ENCODE results near the gene HIRIP3. TPM values are rescaled to one million over a fixed set of nuclear protein-coding genes. Genes with fewer than 3 reads are reported as not detected.

Gene HIRIP3
- polyA plus RNA-seq, 2 of the 4 experiments (the other 2 are of a cell fraction) = 11.5 to 16.7 TPM

GRCh38 chr16:29999605-30000004, 4.2 kb upstream of the HIRIP3 start:
- ATAC-seq = no peak
- ChIA-PET POLR2A (no interaction called here), CTCF (interaction anchor here (1.3 to 1.4 kb wide), 2 partner anchors 32 to 192 kb away, joined by 3 read pairs; partner anchors contain the start of gene TLCD3B)
- peaks cover 13% of the 10 kb centered on the region for H3K4me1 ChIP-seq
- no peaks in the 10 kb centered on the region for H3K9me3 ChIP-seq
- no peak for FAIRE-seq
- H3K4me3 ChIP-seq = no peak overlapping the region
- 83% methylated on average over 6 of the region's 6 CpGs for WGBS (ENCODE audit: missing lambda C conversion rate)
- DNase-seq (ENCODE audit: low read depth in 1 of 2, low spot score in 1 of 2) = no peak
- TF ChIP-seq CTCF (IDR thresholded peaks at IDR 0.05) (no peak), MYC (IDR thresholded peaks at IDR 0.05; ENCODE audit: borderline replicate concordance, low read length) (no peak)
- no peak overlapping the region for H3K27ac ChIP-seq
- H3K4me2 ChIP-seq = no peak overlapping the region

DNA sequence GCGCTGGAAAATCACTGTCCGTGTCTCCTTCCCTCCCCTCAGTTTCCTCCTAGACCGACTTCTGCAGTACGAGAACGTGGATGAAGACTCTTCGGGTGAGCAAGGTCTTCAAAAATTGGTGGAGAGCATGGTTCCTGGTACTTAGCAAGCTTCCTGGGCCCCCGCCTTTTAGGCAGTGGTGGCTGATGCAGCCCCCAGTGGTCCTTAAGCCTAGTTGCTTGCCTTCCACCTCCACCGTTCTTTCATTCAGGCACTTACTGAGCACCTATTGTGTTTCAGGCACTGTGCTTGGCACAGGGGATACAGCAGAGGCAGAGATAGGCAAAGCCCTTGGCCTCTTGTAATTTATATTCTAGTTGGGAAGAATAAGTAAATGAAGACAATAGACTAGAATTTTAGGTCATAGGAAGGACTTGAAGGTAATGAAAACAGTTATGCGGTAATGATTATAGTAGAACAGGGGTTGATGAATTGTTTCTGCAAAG, 1.4 kb upstream of the HIRIP3 start:
- WGBS (ENCODE audit: missing lambda C conversion rate) = 39% methylated on average over 9 of the region's 9 CpGs
- Histone ChIP-seq H3K4me1 (peaks cover 14% of the 10 kb centered on the region), H3K4me2 (peak overlapping the region; percentile 94), H3K4me3 (peak overlapping the region; percentile 89), H3K27ac (peak overlapping the region; percentile 94 to 97), H3K9me3 (no peaks in the 10 kb centered on the region)
- TF ChIP-seq CEBPB (IDR thresholded peaks at IDR 0.05) (no peak), JUNB (IDR thresholded peaks at IDR 0.05) (no peak), SREBF2 (IDR thresholded peaks at IDR 0.05) (no peak), KDM5A (IDR thresholded peaks at IDR 0.05) (no peak), PHF8 (IDR thresholded peaks at IDR 0.05; ENCODE audit: borderline replicate concordance, low read depth) (no peak), RARB (CRISPR knock-in tag; IDR thresholded peaks at IDR 0.05) (no peak), CBX8 (IDR thresholded peaks at IDR 0.05) (no peak), JUN (IDR thresholded peaks at IDR 0.05) (no peak), RFX5 (IDR thresholded peaks at IDR 0.05) (no peak), FOSB (CRISPR knock-in tag; IDR thresholded peaks at IDR 0.05) (no peak)
- TF ChIP-seq, protein P1, sequence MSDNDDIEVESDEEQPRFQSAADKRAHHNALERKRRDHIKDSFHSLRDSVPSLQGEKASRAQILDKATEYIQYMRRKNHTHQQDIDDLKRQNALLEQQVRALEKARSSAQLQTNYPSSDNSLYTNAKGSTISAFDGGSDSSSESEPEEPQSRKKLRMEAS (IDR thresholded peaks at IDR 0.05) = no peak
- TF ChIP-seq, protein P2, sequence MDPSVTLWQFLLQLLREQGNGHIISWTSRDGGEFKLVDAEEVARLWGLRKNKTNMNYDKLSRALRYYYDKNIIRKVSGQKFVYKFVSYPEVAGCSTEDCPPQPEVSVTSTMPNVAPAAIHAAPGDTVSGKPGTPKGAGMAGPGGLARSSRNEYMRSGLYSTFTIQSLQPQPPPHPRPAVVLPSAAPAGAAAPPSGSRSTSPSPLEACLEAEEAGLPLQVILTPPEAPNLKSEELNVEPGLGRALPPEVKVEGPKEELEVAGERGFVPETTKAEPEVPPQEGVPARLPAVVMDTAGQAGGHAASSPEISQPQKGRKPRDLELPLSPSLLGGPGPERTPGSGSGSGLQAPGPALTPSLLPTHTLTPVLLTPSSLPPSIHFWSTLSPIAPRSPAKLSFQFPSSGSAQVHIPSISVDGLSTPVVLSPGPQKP (IDR thresholded peaks at IDR 0.05; ENCODE audit: low read depth, low read length) = no peak
- POLR2A ChIA-PET = no interaction called here
- no peak for DNase-seq (ENCODE audit: low read depth in 1 of 2, low spot score in 1 of 2)
- ATAC-seq = peak; percentile 7 to 8; a peak in 3 of 6 replicates
- CTCF ChIA-PET = interaction anchor here (0.7 to 6.3 kb wide), 5 partner anchors 9 to 148 kb away, joined by 3 to 39 read pairs (median 3); partner anchors contain the start of gene CDIPT
- no peak for FAIRE-seq

DNA sequence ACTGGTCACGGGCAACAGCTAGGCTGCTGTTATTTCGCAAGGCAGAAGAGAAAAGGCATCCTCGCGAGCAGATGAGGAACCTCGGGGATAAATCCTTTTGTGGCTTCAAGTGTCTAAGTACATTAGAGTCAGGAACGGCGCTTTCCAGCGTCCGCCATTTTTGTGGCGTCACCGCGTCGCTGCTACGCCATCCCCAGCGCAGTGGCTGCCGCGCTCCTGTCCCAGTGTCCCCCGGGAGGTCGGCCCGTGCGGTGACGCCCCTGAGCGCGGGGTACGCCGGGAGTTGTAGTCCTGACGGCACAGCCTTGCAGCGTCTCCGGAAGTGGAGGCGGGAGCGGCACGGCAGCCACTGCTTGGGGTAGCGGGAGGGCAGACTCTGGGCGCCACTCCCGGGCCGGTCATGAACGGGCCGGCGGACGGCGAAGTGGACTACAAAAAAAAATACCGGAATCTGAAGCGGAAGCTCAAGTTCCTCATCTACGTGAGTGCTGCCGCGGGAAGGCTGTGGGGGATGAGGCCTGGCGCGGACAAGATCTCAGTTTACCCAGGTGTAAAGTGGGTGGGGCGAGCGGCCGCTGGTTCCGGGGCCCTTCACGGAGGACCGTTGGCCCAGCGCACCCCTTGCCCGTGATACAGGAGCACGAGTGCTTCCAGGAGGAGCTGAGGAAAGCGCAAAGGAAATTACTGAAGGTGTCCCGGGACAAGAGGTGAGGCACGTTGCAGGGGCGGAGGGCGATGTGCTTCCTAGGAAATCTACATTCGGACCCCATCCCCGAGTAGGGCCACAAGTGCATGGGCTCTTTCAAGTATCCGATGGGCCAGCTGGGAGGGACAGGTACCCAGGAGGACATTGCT, 721 bp upstream of the HIRIP3 start, which contains the start of gene INO80E:
Gene INO80E (plus strand): TSS at position 331 of the 855 bp plus-strand sequence. CDS start 70 bp downstream, at position 401.
- Histone ChIP-seq H3K4me3 (peak within 1 kb of the TSS; percentile 89), H3K4me1 (peaks cover 14% of the 10 kb centered on the region), H3K9me3 (no peaks in the 10 kb centered on the region), H3K4me2 (peak within 1 kb of the TSS; percentile 94), H3K27ac (peak within 1 kb of the TSS; percentile 94 to 97)
- FAIRE-seq (peak; percentile 7), ATAC-seq (peak; percentile 97 to 98), DNase-seq (ENCODE audit: low read depth in 1 of 2, low spot score in 1 of 2) (peak; percentile 97 to 99)
- WGBS (ENCODE audit: missing lambda C conversion rate) = under 1% methylated on average over 37 of the region's 65 CpGs
- POLR2A ChIA-PET = interaction anchor here (0.9 to 1.6 kb wide), 3 partner anchors 23 to 97 kb away, joined by 3 to 4 read pairs (median 3); partner anchors contain the start of genes SEZ6L2 and TAOK2
- CTCF ChIA-PET = interaction anchor here (0.5 to 6.3 kb wide), 6 partner anchors 9 to 148 kb away, joined by 3 to 39 read pairs (median 3); partner anchors contain the start of gene CDIPT
- no peak for TF ChIP-seq FOXS1 (CRISPR knock-in tag; IDR thresholded peaks at IDR 0.05)
- no peak for TF ChIP-seq EP300 (IDR thresholded peaks at IDR 0.05)
- TF ChIP-seq SREBF2 (IDR thresholded peaks at IDR 0.05) = no peak
- TF ChIP-seq HOXA7 (CRISPR knock-in tag; IDR thresholded peaks at IDR 0.05) = peak; percentile 63; the same call in 1 of the 2 replicates
- TF ChIP-seq, protein P3, sequence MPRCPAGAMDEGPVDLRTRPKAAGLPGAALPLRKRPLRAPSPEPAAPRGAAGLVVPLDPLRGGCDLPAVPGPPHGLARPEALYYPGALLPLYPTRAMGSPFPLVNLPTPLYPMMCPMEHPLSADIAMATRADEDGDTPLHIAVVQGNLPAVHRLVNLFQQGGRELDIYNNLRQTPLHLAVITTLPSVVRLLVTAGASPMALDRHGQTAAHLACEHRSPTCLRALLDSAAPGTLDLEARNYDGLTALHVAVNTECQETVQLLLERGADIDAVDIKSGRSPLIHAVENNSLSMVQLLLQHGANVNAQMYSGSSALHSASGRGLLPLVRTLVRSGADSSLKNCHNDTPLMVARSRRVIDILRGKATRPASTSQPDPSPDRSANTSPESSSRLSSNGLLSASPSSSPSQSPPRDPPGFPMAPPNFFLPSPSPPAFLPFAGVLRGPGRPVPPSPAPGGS (IDR thresholded peaks at IDR 0.05) = peak; percentile 47; the same call in 1 of the 3 replicates
- peak; percentile 28 to 76; a peak in 4 of 5 replicates for TF ChIP-seq JUN (IDR thresholded peaks at IDR 0.05)
- TF ChIP-seq ZNF302 (CRISPR knock-in tag; IDR thresholded peaks at IDR 0.05) = no peak
- no peak for TF ChIP-seq RNF2 (IDR thresholded peaks at IDR 0.05; ENCODE audit: borderline replicate concordance, low read depth)
- no peak for TF ChIP-seq EHMT2 (IDR thresholded peaks at IDR 0.05; ENCODE audit: low read depth)
- TF ChIP-seq HEYL (CRISPR knock-in tag; IDR thresholded peaks at IDR 0.05) = no peak
- no peak for TF ChIP-seq ZSCAN20 (CRISPR knock-in tag; IDR thresholded peaks at IDR 0.05)
- peak; percentile 36 for TF ChIP-seq PHF8 (IDR thresholded peaks at IDR 0.05; ENCODE audit: borderline replicate concordance, low read depth)
- TF ChIP-seq SMC3 (IDR thresholded peaks at IDR 0.05) = no peak
- no peak; the same call in 1 of the 2 replicates for TF ChIP-seq RARB (CRISPR knock-in tag; IDR thresholded peaks at IDR 0.05)
- TF ChIP-seq, protein P1 (IDR thresholded peaks at IDR 0.05) = no peak
- TF ChIP-seq RCOR1 (IDR thresholded peaks at IDR 0.05; ENCODE audit: low read depth, low read length) = no peak
- TF ChIP-seq ZFP36 (IDR thresholded peaks at IDR 0.05; ENCODE audit: borderline replicate concordance, partially characterized antibody) = no peak
- no peak for TF ChIP-seq RAD21 (conservative IDR thresholded peaks at IDR 0.05 in 1 of 2, IDR thresholded peaks at IDR 0.05 in 1 of 2)
- no peak for TF ChIP-seq HDAC2 (IDR thresholded peaks at IDR 0.05)
- TF ChIP-seq KDM5A (IDR thresholded peaks at IDR 0.05) = peak; percentile 74
